Lower lobe of right lung (tissue), 2 donors: ENCODE data around the gene C12orf56. TPM values are rescaled to one million over a fixed set of nuclear protein-coding genes. Genes with fewer than 3 reads are reported as not detected.

Source experiments
- ATAC-seq, 2 donors: fragments of 200-7000 bp; cut with Tn5 transposase; one replicate each; pipeline ENCODE4 v1.9.1; 2020 to 2022; ENCODE audit warnings: mild to moderate bottlenecking in 2 of 2, moderate library complexity in 2 of 2
- DNase-seq: peaks from one replicate; pipeline ENCODE4 v3.0.0-alpha.2; 2020
- H3K27ac ChIP-seq: fragments of 200-600 bp; one replicate; pipeline ENCODE4 v1.8.0; 2022
- H3K27me3 ChIP-seq: fragments of 200-600 bp; one replicate; pipeline ENCODE4 v1.8.0; 2022; ENCODE audit warnings: low read depth
- H3K36me3 ChIP-seq: fragments of 200-600 bp; one replicate; pipeline ENCODE4 v1.8.0; 2022; ENCODE audit warnings: mild to moderate bottlenecking
- H3K4me1 ChIP-seq: fragments of 200-600 bp; one replicate; pipeline ENCODE4 v1.8.0; 2022
- H3K4me3 ChIP-seq: fragments of 200-600 bp; one replicate; pipeline ENCODE4 v1.8.0; 2022; ENCODE audit warnings: mild to moderate bottlenecking
- H3K9me3 ChIP-seq: fragments of 200-600 bp; one replicate; pipeline ENCODE4 v1.8.0; 2022
- CTCF ChIP-seq: fragments of 200-600 bp; IDR thresholded peaks from one replicate; pipeline ENCODE4 v1.8.0; 2022; ENCODE audit warnings: antibody characterized with exemption, mild to moderate bottlenecking
- intact Hi-C: fragments of 100-400 bp; cut with DNase I; formaldehyde crosslinking; loops from one replicate; pipeline ENCODE4 v1.11.0; 2022
- long read RNA-seq: library from polyadenylated mRNA; unstranded; transcript quantifications from one replicate; pipeline ENCODE4 v2.0.0, GENCODE V29; 2021
- total RNA-seq: library from RNA; stranded (reverse); fragmentation: NEBNext Ultra II Directional; extraction: Animal tissue kit (Norgen Biotek cat#: 25700); gene quantifications from one replicate; pipeline ENCODE4 v1.2.1, GENCODE V29; 2021
- donor health status: DM: no; HTN: yes; CAD: no; lungs with severe emphysema.

Gene C12orf56
- total RNA-seq, result not detected
- long read RNA-seq, result 0 reads

DNA sequence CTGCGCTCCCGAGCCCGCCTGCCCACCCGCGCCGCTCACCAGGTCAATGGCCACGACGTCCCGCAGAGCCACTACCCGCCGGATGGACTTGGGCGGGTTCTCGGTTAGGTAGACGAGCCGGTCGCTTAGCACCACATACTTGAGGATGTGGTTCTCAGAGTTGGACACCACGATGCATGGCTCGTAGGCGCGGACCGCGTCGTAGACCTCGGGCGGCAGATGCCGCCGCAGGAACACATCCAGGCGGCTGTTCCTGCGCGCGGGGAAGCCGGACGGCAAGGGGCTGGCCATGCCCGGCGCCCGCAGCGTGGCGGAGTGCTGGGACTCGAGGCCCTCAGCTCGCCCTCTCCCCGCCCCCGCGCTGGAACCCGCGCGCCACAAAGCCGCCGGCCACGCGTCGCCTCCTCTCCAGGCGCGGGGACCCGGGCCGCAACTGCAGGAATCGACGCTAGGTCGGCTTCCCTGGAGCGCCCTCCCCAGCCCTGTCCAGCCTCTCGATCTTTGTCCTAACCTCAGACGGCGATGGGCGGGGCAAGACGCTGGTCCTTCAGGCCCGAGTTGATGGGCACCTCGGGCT is at the start of gene C12orf56:
Gene C12orf56, minus strand, starts transcription at position 484 of the 577 bp plus-strand sequence. Its CDS starts 193 bp downstream, at position 291.
- DNase-seq, result no peak
- no peaks in the 10 kb centered on the region for H3K36me3 ChIP-seq
- peaks cover 32% of the 10 kb centered on the region for H3K27me3 ChIP-seq
- peak; percentile 51 to 57 for ATAC-seq
- TF ChIP-seq CTCF, result no peak
- peaks cover 9% of the 10 kb centered on the region for H3K4me1 ChIP-seq
- H3K4me3 ChIP-seq, result peak within 1 kb of the TSS; percentile 46
- intact Hi-C loops, result no loop called here
- H3K27ac ChIP-seq, result no peak within 1 kb of the TSS
- no peaks in the 10 kb centered on the region for H3K9me3 ChIP-seq

DNA sequence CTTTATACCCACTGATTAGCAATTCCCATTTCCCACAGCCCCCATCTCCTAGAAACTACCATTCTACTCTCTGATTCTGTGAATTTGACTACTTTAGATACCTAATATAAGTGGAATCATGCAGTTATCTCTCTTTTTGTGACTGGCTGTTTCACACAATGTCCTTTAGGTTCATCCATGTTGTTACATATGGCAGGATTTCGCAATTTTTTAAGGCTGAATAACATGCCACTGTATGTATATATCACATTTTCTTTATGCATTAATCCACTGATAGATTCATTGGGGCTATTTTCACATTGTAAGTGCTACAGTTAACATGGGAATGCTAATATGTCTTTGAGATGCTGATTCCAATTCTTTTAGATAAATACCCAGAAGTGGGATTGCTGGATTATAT is 49.5 kb upstream of the C12orf56 start:
- Histone ChIP-seq H3K9me3 (no peaks in the 10 kb centered on the region), H3K27me3 (no peaks in the 10 kb centered on the region), H3K36me3 (peaks cover 82% of the 10 kb centered on the region), H3K4me1 (no peaks in the 10 kb centered on the region), H3K27ac (no peak overlapping the region), H3K4me3 (no peak overlapping the region)
- TF ChIP-seq CTCF, result no peak
- ATAC-seq (no peak), DNase-seq (no peak)
- intact Hi-C loops, result no loop called here

GRCh38 chr12:64433915-64434314 is 43.4 kb upstream of the C12orf56 start:
- Histone ChIP-seq H3K4me3 (no peak overlapping the region), H3K27me3 (no peaks in the 10 kb centered on the region), H3K9me3 (no peaks in the 10 kb centered on the region), H3K4me1 (no peaks in the 10 kb centered on the region), H3K36me3 (peaks cover 100% of the 10 kb centered on the region), H3K27ac (no peak overlapping the region)
- no peak for ATAC-seq
- TF ChIP-seq CTCF, result no peak
- intact Hi-C loops, result no loop called here
- DNase-seq, result no peak

- no peak for ATAC-seq
- no peaks in the 10 kb centered on the region for H3K27me3 ChIP-seq
- H3K4me1 ChIP-seq, result no peaks in the 10 kb centered on the region
- TF ChIP-seq CTCF, result no peak
- H3K9me3 ChIP-seq, result no peaks in the 10 kb centered on the region
- no peak overlapping the region for H3K4me3 ChIP-seq
- DNase-seq, result no peak
- H3K27ac ChIP-seq, result no peak overlapping the region
- peaks cover 100% of the 10 kb centered on the region for H3K36me3 ChIP-seq
- intact Hi-C loops, result no loop called here
Observed at GRCh38 chr12:64431791-64432190, 41.2 kb upstream of the C12orf56 start.

GRCh38 chr12:64430886-64431285 is 40.3 kb upstream of the C12orf56 start:
- no peaks in the 10 kb centered on the region for H3K9me3 ChIP-seq
- no peaks in the 10 kb centered on the region for H3K4me1 ChIP-seq
- ATAC-seq (no peak), DNase-seq (no peak)
- TF ChIP-seq CTCF, result no peak
- no peak overlapping the region for H3K27ac ChIP-seq
- intact Hi-C loops, result no loop called here
- no peaks in the 10 kb centered on the region for H3K27me3 ChIP-seq
- peaks cover 100% of the 10 kb centered on the region for H3K36me3 ChIP-seq
- H3K4me3 ChIP-seq, result no peak overlapping the region
